DND-41 (cell line): ENCODE data around the gene SIN3A.

Source experiments
- ATAC-seq: fragments of 200-7000 bp; cut with Tn5 transposase; 3 replicates; pipeline ENCODE4 v1.9.1; 2021; ENCODE audit warnings: low read depth; ENCODE audit not compliant: insufficient read depth
- DNase-seq: peaks from one replicate; pipeline ENCODE4 v3.0.0-alpha.2; 2020
- H2AFZ ChIP-seq: 2 replicates; pipeline ENCODE4 v1.6.0; 2012; ENCODE audit warnings: low read depth, low read length
- H3K27ac ChIP-seq: 2 replicates; pipeline ENCODE4 v1.5.1; 2012; ENCODE audit warnings: low read length, inconsistent platforms
- H3K27me3 ChIP-seq: fragments of 200-600 bp; sonication (generic); 2 replicates; pipeline ENCODE4 v1.6.0; 2012; ENCODE audit warnings: low read length, mild to moderate bottlenecking, inconsistent platforms; ENCODE audit not compliant: insufficient read depth, poor library complexity
- H3K36me3 ChIP-seq: 2 replicates; pipeline ENCODE4 v1.5.1; 2012; ENCODE audit warnings: low read length, inconsistent platforms; ENCODE audit not compliant: insufficient read depth
- H3K4me1 ChIP-seq: 2 replicates; pipeline ENCODE4 v1.5.1; 2012; ENCODE audit warnings: mild to moderate bottlenecking, low read length; ENCODE audit not compliant: insufficient read depth
- H3K4me2 ChIP-seq: 2 replicates; pipeline ENCODE4 v1.6.0; 2012; ENCODE audit warnings: mild to moderate bottlenecking, moderate library complexity, low read length, inconsistent platforms; ENCODE audit not compliant: insufficient read depth
- H3K4me3 ChIP-seq, 2 experiments: fragments of 200-600 bp in 1 of 2; shearing (Covaris generic) in 1 of 2; 2 replicates each; pipeline ENCODE4 v1.5.1; 2012 to 2016; ENCODE audit warnings: inconsistent platforms in 2 of 2, low read length in 2 of 2, mild to moderate bottlenecking in 2 of 2, low read depth in 1 of 2, moderate library complexity in 1 of 2
- H3K79me2 ChIP-seq: 2 replicates; pipeline ENCODE4 v1.6.0; 2012; ENCODE audit warnings: low read length, inconsistent platforms; ENCODE audit not compliant: insufficient read depth
- H3K9ac ChIP-seq: 2 replicates; pipeline ENCODE4 v1.6.0; 2012; ENCODE audit warnings: low read depth, mild to moderate bottlenecking, inconsistent platforms, low read length, moderate library complexity
- H3K9me3 ChIP-seq: 2 replicates; pipeline ENCODE4 v1.5.1; 2012; ENCODE audit warnings: low read length, moderate library complexity, mild to moderate bottlenecking, inconsistent platforms; ENCODE audit not compliant: insufficient read depth, severe bottlenecking
- H4K20me1 ChIP-seq: 2 replicates; pipeline ENCODE4 v1.6.0; 2012; ENCODE audit warnings: low read length; ENCODE audit not compliant: insufficient read depth
- CTCF ChIP-seq: IDR thresholded peaks from 2 replicates; pipeline ENCODE4 v1.5.1; 2012; ENCODE audit warnings: borderline replicate concordance, low read length, moderate library complexity, mild to moderate bottlenecking; ENCODE audit not compliant: poor library complexity, severe bottlenecking; ENCODE audit errors: extremely low read depth
- EZH2 ChIP-seq: IDR thresholded peaks from 3 replicates; pipeline ENCODE4 v1.6.1; 2012; ENCODE audit warnings: borderline replicate concordance, low read depth, mild to moderate bottlenecking, moderate library complexity, low read length, inconsistent platforms; ENCODE audit not compliant: severe bottlenecking

SIN3A gene

GRCh38 chr15:75360856-75361255 is 90.6 kb downstream of the SIN3A start:
- no peaks in the 10 kb centered on the region for H3K27me3 ChIP-seq
- peaks cover 76% of the 10 kb centered on the region for H3K36me3 ChIP-seq
- no peak overlapping the region for H3K27ac ChIP-seq
- H3K4me3 ChIP-seq: no peak overlapping the region
- DNase-seq: no peak
- no peaks in the 10 kb centered on the region for H3K9me3 ChIP-seq
- no peak for ATAC-seq
- H3K79me2 ChIP-seq: no peaks in the 10 kb centered on the region
- H4K20me1 ChIP-seq: peaks cover 3% of the 10 kb centered on the region; the same call in 1 of the 2 replicates
- TF ChIP-seq CTCF (no peak), EZH2 (no peak)
- H3K4me1 ChIP-seq: no peaks in the 10 kb centered on the region
- H3K9ac ChIP-seq: no peak overlapping the region
- H2AFZ ChIP-seq: no peak overlapping the region
- H3K4me2 ChIP-seq: no peak overlapping the region

DNA sequence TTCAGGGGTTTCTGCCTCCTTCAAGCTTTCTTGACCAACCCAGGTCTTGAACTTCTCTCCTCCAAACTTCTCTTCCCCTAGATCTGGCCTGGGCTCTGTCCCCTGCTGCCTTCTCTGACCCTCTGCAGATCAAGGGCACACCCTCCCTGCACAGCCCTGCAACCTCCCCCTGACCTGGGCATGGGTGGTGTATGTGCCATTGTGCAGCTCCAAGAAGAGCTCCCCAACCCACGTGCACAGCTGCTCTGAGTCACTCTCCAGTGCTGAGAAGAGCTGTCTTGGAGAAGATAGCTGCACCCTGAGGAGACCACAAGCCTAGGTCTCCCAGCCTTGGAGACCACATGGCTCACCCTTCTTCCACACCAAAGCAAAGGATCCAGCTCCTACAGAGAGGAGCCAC is 91.1 kb downstream of the SIN3A start:
- peaks cover 72% of the 10 kb centered on the region for H3K36me3 ChIP-seq

DNA sequence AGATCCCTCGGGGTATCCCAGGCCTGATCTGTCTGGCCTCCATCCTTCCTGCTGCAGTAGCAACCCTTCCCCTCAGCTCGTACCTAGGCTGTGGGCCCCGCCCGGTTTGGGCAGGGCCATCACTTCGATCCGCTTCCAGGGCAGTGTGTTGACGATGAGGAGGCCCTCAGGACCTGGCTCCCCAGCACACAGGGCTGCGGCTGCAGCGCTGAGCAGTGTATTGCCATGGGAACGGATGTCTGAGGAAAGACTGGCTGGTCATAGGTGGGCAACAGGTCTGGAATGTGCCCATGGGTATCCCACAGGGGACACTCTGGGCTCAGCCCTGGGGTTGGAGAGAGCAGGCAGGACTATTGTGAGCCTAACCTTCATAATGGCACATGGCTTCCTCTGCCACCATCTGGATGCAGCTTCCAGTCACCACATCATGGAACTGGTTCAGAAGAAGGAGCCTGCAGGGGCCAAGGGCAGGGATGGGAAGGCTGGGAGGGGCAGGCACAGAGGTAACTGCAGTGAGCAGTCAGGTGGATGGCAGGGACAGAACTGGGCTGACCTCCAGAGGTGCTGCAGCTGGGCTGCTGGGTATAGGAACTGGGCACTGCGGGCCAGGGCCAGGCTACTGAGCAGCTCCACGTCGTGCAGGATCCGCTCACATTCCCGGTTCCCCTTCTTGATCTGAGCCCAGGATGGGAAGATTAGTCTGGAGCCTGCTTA is 91.8 kb downstream of the SIN3A start:
- Histone ChIP-seq H3K4me3 (no peak overlapping the region), H3K9me3 (no peaks in the 10 kb centered on the region), H3K79me2 (no peaks in the 10 kb centered on the region), H4K20me1 (peaks cover 3% of the 10 kb centered on the region; the same call in 1 of the 2 replicates), H3K27ac (no peak overlapping the region), H3K9ac (no peak overlapping the region), H2AFZ (no peak overlapping the region), H3K4me1 (no peaks in the 10 kb centered on the region), H3K4me2 (no peak overlapping the region), H3K36me3 (peaks cover 67% of the 10 kb centered on the region), H3K27me3 (no peaks in the 10 kb centered on the region)
- TF ChIP-seq EZH2: no peak
- TF ChIP-seq CTCF: no peak
- DNase-seq (no peak), ATAC-seq (no peak)

More for the DNA sequence above, 91.1 kb downstream of the SIN3A start:
- H3K9ac ChIP-seq: no peak overlapping the region
- no peak for TF ChIP-seq CTCF
- no peak for TF ChIP-seq EZH2
- H3K4me1 ChIP-seq: no peaks in the 10 kb centered on the region
- ATAC-seq (peak; percentile 27; the same call in 2 of the 3 replicates), DNase-seq (no peak)
- no peak overlapping the region for H2AFZ ChIP-seq
- H3K27me3 ChIP-seq: no peaks in the 10 kb centered on the region
- no peaks in the 10 kb centered on the region for H3K9me3 ChIP-seq
- H3K4me3 ChIP-seq: no peak overlapping the region
- no peak overlapping the region for H3K4me2 ChIP-seq
- no peaks in the 10 kb centered on the region for H3K79me2 ChIP-seq
- no peak overlapping the region for H3K27ac ChIP-seq
- H4K20me1 ChIP-seq: peaks cover 3% of the 10 kb centered on the region; the same call in 1 of the 2 replicates
